Lower lobe of right lung (tissue), 2 donors: ENCODE data around the gene DTNBP1. TPM values are rescaled to one million over a fixed set of nuclear protein-coding genes. Genes with fewer than 3 reads are reported as not detected.

Experiments used
- ATAC-seq, 2 donors: fragments of 200-7000 bp; cut with Tn5 transposase; one replicate each; pipeline ENCODE4 v1.9.1; 2020 to 2022; ENCODE audit warnings: mild to moderate bottlenecking in 2 of 2, moderate library complexity in 2 of 2
- DNase-seq: peaks from one replicate; pipeline ENCODE4 v3.0.0-alpha.2; 2020
- H3K27ac ChIP-seq: fragments of 200-600 bp; one replicate; pipeline ENCODE4 v1.8.0; 2022
- H3K27me3 ChIP-seq: fragments of 200-600 bp; one replicate; pipeline ENCODE4 v1.8.0; 2022; ENCODE audit warnings: low read depth
- H3K36me3 ChIP-seq: fragments of 200-600 bp; one replicate; pipeline ENCODE4 v1.8.0; 2022; ENCODE audit warnings: mild to moderate bottlenecking
- H3K4me1 ChIP-seq: fragments of 200-600 bp; one replicate; pipeline ENCODE4 v1.8.0; 2022
- H3K4me3 ChIP-seq: fragments of 200-600 bp; one replicate; pipeline ENCODE4 v1.8.0; 2022; ENCODE audit warnings: mild to moderate bottlenecking
- H3K9me3 ChIP-seq: fragments of 200-600 bp; one replicate; pipeline ENCODE4 v1.8.0; 2022
- CTCF ChIP-seq: fragments of 200-600 bp; IDR thresholded peaks from one replicate; pipeline ENCODE4 v1.8.0; 2022; ENCODE audit warnings: antibody characterized with exemption, mild to moderate bottlenecking
- intact Hi-C: fragments of 100-400 bp; cut with DNase I; formaldehyde crosslinking; loops from one replicate; pipeline ENCODE4 v1.11.0; 2022
- total RNA-seq: library from RNA; stranded (reverse); fragmentation: NEBNext Ultra II Directional; extraction: Animal tissue kit (Norgen Biotek cat#: 25700); gene quantifications from one replicate; pipeline ENCODE4 v1.2.1, GENCODE V29; 2021
- donor health status: DM: no; HTN: yes; CAD: no; lungs with severe emphysema.

DTNBP1 gene
- total RNA-seq, 1 donor from 2014 or later, result 25.9 TPM

- no peak for TF ChIP-seq CTCF
- Histone ChIP-seq H3K27ac (no peak overlapping the region), H3K4me3 (no peak overlapping the region), H3K36me3 (peaks cover 33% of the 10 kb centered on the region), H3K9me3 (no peaks in the 10 kb centered on the region), H3K27me3 (no peaks in the 10 kb centered on the region), H3K4me1 (peaks cover 15% of the 10 kb centered on the region)
- DNase-seq (no peak), ATAC-seq (no peak)
- intact Hi-C loops, result loop anchor here (10.0 kb wide), 1 partner anchor 128 kb away; no protein-coding TSS in a partner anchor
Measured at GRCh38 chr6:15496345-15497131, 166.3 kb downstream of the DTNBP1 start.

GRCh38 chr6:15495375-15495901 is 167.4 kb downstream of the DTNBP1 start:
- Histone ChIP-seq H3K27ac (no peak overlapping the region), H3K4me3 (no peak overlapping the region), H3K9me3 (no peaks in the 10 kb centered on the region), H3K4me1 (peaks cover 22% of the 10 kb centered on the region), H3K27me3 (no peaks in the 10 kb centered on the region), H3K36me3 (peaks cover 26% of the 10 kb centered on the region)
- TF ChIP-seq CTCF, result no peak
- DNase-seq, result no peak
- no peak for ATAC-seq
- intact Hi-C loops, result loop anchor here (10.0 kb wide), 1 partner anchor 129 kb away; no protein-coding TSS in a partner anchor

- no peak for TF ChIP-seq CTCF
- intact Hi-C loops, result loop anchor here (10.0 kb wide), 1 partner anchor 131 kb away; no protein-coding TSS in a partner anchor
- no peak overlapping the region for H3K4me3 ChIP-seq
- DNase-seq (no peak), ATAC-seq (no peak)
- H3K9me3 ChIP-seq, result no peaks in the 10 kb centered on the region
- H3K4me1 ChIP-seq, result peaks cover 22% of the 10 kb centered on the region
- H3K36me3 ChIP-seq, result peaks cover 40% of the 10 kb centered on the region
- H3K27me3 ChIP-seq, result no peaks in the 10 kb centered on the region
- no peak overlapping the region for H3K27ac ChIP-seq
Measured at GRCh38 chr6:15493437-15494168, 169.2 kb downstream of the DTNBP1 start.

- Histone ChIP-seq H3K27ac (no peak overlapping the region), H3K36me3 (peaks cover 46% of the 10 kb centered on the region), H3K9me3 (no peaks in the 10 kb centered on the region), H3K4me1 (peaks cover 22% of the 10 kb centered on the region), H3K4me3 (no peak overlapping the region), H3K27me3 (no peaks in the 10 kb centered on the region)
- intact Hi-C loops, result loop anchor here (10.0 kb wide), 1 partner anchor 133 kb away; no protein-coding TSS in a partner anchor
- no peak for ATAC-seq
- no peak for DNase-seq
- TF ChIP-seq CTCF, result no peak
Measured at GRCh38 chr6:15491986-15492269, 170.9 kb downstream of the DTNBP1 start.

- ATAC-seq (peak; percentile 80 to 85), DNase-seq (peak; percentile 72)
- Histone ChIP-seq H3K27ac (peak overlapping the region; percentile 1), H3K36me3 (peaks cover 42% of the 10 kb centered on the region), H3K4me3 (no peak overlapping the region), H3K4me1 (peaks cover 22% of the 10 kb centered on the region), H3K9me3 (no peaks in the 10 kb centered on the region), H3K27me3 (no peaks in the 10 kb centered on the region)
- peak; percentile 91 for TF ChIP-seq CTCF
- intact Hi-C loops, result loop anchor here (10.0 kb wide), 1 partner anchor 133 kb away; no protein-coding TSS in a partner anchor
Measured at GRCh38 chr6:15491255-15491985, 171.4 kb downstream of the DTNBP1 start.
